ENCODE results near the gene ITGA8.

ITGA8 gene

DNA sequence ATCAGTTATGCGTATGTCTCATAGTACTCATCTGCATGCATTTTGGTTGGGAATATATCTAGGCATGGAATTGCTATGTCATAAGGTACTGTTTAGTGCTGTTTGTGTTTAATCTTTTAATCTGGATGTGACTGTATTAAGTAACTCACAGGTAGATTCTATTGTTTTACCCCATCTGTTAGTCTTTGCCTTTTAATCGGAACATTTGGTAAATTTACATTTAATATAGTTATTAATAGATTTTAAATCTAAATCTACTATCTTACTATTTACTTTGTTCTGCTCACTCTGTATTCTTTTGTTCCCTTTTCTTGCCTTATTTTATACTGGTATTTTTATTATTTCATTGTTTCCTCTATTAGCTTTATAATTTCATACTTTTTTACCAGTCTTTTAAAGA, 10.6 kb upstream of the ITGA8 start:
- DNase-seq: no peak

DNA sequence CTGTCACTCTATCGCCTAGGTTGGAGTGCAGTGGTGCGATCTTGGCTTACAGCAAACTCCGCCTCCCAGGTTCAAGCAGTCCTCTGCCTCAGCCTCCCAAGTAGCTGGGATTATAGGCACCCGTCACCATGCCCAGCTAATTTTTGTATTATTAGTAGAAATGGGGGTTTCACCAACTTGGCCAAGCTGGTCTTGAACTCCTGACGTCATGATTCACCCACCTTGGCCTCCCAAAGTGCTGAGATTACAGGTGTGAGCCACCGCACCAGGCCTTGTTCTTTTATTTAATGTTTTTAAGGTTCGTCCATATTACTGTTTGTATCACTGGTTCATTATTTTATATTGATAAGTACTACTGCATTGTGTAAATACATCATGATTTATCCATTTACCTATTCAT, 10.2 kb upstream of the ITGA8 start:
- no peak for DNase-seq

DNA sequence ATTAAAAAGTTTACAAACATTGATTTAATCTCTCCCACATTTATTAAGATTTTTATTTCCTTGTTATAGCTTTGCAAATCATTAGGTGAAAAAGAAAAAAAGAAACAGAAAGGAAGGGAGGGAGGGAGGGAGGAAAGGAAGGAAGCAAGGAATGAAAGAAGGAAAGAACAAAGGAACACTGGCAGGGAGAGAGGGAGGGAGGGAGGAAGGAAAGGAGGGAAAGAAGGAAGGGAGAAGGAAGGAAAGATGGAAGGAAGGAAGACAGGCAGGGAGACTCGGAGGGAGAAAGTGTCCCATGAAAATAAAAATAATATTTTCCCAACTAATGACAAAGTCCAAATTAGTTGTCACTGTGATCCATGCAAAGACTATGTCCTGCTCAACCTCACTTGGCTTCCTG, 6.3 kb upstream of the ITGA8 start:
- no peak for DNase-seq

DNA sequence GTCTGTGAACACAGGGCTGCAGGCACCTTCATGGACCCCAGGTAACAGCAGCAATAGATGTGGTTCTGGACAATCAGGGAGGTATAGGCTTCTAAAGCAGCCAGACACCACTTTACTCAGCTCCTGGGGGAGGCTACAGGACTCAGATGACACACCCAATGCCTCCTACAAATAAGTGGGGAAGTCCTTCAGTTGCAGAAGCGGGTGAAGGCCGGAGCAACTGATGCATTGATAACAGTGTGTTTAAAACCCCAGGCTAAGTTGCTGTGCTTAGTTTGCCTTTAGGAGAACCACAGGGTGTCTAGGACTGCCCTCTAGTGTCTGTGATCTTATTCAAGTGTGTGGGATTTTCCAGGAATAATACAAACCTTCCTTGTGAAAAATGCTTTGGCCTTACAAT, 5.9 kb upstream of the ITGA8 start:
- peak; percentile 39 to 65 for DNase-seq

DNA sequence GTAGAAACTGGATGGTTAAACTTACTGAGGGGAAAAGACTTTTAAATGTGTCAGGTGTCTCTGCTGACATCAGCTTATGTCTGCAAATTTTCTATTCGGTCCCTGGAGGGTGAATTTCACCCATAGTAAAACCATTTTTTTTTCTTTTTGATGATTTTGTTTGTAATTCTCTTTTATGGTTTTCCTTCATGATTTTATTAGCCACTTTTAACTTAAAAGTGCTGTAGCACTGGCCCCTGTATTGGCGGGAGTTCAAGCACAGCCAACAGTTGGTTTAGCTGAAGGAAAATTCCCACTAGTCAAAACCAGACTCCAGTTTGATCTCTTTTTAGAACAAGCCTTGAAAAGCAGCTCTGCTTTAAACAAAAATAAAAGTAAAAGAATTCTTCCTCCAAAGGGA, 5.0 kb upstream of the ITGA8 start:
- no peak for DNase-seq

DNA sequence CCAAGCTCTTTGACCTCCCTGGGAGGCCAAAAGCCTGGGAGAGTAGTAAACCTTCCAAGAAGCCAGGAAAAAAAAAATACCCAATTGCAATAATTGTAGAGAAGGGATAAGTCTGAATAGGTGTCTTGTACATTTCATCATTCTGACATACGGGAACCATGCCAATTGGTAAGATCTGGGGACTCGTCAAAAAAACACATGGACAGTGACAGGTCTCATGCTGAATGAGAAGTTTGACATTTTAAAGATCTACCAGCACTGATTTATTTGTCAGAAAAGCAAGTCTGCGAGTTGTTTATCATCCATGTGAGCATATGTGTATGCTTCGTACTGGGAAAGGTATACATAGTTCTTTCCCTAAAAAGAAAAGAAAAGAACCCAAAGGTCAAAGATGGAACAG, 4.1 kb upstream of the ITGA8 start:
- no peak for DNase-seq

DNA sequence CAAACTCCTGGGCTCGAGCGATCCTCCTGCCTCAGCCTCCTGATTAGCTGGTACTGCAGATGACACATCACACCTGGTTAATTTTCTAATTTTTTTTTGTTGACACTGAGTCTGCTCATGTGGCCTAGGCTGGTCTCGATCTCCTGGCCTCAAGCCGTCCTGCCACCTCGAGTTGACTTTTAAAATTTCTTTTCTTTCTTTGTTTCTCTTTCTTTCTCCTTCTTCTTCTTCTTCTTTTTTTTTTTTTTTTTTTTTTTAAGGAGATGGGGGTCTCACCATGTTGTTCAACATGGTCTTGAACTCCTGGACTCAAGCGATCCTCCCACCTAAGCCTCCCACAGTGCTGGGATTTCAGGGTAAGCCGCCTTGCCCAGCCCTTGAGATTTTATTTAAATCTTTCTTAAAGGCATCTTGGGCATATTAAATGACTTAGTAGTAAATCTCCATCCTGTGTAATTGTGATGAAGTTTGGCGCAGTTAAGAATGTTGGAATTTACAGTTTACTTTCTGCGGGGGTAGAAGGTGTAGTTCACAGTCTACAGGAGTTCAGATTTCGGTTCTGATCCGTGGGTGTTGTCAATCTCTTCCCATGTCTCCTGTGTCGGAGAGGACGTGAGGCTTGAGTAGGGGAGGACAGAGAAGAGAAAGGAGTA, 1.0 kb upstream of the ITGA8 start:
- DNase-seq: no peak

DNA sequence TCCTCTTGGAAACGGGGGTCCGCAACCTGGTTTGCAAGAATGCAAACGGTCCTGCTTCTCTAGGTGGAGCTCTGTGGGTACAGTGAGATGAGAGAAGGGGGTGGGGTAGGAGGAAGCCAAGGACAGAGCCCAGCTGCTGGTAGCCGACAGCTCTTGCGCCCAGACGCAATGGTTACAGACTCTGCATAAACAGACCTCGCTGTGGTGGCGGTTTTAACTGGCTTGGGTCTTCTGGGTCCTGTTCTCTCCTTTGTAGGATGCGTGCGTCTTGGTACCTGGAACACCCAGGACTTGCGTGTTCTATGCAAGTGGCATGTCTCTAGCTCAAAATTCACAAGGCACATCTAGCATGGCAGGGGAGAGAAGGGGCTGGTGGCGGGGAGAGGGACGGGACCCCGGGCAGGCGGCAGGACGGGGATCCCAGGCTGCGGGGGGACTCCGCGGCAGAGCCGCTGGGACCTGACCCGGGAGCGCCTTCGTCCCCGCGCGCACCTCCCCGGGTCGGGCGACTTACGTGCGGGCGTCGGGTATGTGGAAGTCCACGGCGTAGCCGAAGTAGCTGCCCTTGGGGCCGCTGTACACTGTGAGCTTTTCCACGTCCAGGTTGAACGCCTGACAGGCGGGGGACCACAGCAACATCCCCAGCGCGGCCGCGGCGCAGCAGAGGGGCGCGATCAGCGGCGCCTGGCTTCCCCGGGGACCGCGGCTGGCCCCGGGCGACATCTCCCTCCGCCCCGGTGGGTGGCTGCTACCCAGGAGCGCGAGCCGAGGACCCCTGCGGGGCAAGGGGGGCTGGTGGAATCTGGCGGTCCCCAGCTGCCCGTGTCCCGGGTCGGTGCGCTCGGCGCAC, 448 bp downstream of the ITGA8 start:
- peak in 1 of 2 experiments; percentile 30 for DNase-seq

DNA sequence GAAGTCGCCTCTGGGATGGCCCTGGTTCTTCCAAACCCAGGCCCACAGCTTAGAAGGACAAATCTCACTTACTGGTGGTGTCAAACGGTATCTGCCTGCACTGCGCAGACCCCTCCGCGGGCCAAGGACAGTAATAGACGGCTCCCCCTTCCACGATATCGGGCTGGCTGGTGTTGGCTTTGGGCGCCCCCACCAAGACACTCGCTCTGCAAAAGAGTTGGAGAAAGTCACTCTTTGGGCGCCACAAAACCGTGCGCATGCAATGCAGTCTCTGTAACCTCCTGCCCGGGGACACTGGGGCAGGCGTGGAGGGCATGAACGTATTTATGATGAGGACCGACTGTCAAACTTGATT, 1.1 kb downstream of the ITGA8 start:
- DNase-seq: no peak

DNA sequence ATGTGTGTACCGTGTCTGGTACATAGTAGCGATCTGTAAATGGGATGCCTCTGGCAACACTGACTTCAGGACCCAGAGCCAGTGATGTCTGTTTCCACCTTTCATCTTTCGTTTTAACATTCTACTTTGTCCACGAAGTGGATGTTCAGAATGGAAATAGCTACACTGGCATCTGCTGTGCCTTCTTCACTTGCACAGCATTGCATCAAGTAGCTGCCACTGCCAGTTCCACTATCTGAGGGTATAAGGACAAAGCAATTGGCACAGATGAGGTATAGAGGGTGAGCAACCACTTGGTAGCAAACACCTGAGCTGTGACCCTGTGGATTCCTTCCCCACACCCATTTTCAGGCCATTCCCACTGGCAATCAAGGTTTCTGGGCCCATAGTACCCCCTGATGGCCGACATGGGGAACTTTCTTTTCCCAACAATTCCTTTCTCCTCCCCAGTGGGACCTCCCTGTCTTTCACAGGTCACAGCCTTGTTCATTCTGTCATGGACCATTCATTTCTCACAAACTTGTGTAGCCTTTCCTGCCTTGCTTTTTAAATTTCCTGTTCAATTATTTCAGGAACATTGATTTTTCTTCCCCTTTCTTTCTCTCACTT, 4.0 kb downstream of the ITGA8 start:
- DNase-seq: peak; percentile 2 to 39

DNA sequence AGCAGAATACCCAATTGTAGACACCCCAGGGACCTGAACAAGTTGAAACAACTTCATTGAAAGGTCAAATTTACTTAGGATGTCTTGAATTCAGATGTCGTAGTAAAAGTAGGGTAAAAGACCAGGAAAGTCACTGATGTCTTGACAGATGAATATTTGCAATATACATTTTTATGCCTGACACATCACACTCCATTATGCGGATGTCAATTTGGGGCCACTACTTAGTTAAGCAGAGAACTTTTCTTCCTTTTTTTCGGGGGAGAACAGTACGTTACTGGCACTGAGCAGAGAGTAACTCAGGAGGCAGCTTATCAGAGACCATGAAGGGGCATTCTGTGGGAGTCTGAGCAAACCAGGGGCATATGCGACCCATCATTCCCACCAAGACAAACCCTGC, 4.9 kb downstream of the ITGA8 start:
- no peak for DNase-seq

DNA sequence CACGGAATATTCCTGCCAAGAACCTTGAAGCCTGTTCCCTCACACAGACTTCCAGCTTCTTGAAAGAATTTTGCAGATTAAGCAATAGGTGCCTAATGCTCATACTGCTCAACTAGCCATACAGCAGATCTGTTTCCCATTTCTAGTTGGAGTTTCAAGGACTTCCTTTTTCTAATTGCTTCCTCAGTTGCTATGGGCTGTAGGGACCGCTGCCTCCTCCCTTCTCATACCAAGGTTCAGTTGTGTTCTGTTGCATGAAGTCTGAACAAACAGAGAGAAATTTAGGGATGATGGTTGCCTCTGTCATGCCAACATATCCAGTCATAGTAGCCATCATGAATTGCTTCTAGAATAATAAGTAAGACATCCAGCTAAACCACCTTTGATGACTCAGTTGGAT, 6.8 kb downstream of the ITGA8 start:
- no peak for DNase-seq

DNA sequence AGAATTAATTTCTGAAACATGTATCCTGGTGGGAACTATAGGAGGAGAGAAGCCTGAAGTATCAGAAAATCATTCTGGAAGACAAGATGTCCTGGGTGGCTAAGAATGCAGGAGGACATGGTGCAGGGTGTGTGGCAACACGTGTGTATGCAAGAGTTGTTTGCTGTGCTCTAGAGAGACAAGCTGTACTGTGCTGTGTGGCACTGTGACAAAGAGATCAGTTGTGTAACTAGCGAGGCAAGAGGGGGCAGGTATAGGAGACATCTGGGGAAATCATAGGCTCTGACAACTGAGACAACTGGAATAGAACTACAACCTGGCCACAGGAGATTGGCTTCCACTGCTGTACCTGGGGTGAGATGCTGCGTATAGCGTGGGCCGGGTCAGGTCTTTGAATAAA, 9.3 kb downstream of the ITGA8 start:
- DNase-seq: no peak

DNA sequence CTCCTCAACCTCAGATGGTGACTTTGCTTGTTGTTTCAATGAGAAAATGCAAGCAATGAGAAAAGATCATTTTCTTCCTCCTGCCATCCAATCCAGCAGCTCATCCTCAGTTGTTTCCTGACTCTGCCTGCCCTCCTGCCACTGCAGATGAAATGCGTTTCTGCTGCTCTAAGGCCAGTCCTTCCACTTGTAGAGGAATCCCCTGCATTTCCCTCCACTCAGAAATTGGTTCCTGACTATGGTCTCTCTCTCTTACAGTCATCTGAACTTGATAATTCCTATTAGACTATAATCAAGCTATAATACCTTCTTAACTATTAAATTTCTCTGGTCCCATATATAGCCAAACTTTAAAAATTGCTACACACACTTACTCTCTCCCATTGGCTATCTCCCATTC, 14.4 kb downstream of the ITGA8 start:
- DNase-seq: no peak

DNA sequence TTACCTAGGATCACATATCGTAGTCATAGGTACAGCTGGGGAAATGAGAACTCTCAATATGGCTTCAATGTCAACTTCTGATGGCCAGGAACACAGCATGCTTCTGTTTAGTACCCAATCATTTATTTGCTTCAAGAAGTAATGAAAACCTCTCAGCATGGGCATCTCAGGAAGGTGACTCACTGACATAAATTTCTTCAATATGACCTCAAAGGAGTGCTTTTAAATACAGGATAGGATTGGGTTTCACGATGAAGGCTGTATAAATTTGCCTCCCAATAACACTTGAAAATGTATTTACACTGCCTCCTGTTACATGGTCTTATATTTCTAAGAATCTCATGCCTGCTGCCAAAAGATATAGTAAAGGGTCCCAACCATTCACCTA, 15.1 kb downstream of the ITGA8 start:
- DNase-seq: no peak

DNA sequence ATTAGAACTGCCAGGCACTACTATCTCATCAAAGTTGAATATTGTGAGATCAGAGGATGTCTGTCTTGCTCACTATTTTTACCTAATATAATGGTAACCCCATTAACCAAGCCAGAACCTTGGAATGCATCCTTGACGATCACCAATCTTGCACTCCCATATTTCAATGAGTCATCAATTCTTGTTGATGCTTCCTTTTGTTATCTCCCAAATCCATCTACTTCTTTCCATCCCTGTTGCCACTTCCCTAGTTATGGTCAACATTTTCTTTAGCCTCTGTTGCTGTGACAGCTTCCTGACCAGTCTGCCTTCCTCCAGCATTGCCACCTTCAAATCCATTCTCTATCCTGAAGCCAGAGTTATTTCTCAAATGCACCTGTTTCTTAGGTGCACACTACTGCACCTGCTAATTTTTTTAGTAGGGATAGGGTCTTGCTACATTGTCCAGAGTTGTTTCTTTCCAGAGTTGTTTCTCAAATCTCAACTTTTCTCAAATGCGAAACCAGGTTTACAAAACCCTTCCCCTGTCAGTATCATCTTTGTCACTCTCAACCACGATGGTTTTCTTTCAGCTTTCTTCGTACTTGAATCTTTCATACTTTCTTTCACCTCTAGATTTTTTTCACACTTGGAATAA, 15.7 kb downstream of the ITGA8 start:
- DNase-seq: no peak

DNA sequence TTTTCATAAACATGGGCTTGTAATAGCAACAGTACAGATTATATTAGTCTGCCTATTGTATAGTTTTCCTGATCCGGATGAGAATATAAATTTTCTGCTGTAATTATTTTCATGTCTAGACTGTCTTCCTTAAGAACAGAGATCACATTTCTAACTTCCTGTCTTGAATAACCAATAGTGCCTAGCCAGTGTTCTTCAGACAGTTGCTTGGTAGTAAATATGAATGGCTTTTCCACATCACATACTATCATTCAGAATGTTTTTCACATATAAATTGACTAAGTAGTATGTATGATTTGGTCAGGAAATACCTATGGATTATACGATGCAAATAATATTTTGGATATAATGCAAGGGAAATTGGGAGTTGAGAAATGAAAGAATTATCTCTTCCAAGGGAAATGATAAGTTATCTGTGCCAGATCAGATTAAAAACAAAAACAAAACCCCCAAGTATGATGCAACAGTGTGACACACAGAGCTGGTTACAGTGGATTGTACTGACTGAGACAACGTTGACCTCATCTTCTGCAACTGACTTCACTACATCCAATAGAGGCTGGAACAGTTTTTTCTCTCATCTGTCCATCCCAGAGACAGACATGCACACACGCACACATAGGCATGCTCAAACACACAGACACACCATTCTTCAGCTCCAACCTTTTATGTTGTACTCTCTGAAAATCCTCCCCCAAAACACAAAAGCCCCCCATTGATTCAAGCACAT, 16.4 kb downstream of the ITGA8 start:
- DNase-seq: no peak

DNA sequence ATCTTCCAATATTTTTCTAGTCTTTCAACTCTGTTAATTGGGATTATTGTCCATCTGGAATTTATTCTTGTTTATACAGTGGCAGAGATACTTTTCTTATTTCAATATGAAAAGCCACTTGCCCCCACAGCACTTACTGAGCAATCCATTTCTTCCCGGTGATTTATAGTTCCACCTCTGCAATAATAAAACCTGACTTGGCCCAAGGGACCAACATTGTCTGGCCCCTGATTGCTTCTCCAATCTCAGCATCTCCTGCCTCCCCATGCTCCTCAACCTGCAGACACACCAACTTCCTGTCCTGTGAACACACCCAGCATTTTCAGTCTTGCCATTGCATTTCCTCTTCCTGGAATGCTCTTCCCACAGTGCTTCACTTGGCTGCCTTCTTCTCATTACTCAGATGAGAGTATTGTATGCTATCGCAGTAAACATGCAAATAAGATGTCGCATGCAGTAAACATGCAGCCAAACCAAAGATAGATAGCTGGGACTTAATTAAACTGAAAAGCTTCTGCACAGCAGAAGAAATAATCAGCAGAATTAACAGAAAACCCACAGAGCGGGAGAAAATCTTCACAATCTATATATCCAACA, 19.5 kb downstream of the ITGA8 start:
- DNase-seq: peak in 1 of 2 experiments; percentile 37

DNA sequence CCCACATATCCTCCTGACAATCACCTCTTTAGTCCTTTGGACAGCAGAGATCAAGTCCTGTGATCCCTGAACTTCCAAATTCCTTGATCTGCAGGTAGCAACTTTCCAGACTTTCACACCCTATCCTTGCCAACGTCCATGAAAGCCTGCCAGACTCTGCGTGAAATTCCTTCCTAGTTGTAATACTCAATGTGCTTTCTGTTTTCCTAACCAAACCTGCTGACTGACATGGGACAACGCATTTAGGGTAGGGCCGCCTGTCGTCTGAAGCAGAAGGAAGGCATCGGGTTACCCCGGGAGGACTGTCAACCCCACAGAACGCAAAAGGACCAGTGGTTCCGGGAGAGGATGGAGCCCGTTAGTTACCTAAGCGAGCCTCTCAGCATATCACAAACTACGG, 23.9 kb downstream of the ITGA8 start:
- no peak for DNase-seq

DNA sequence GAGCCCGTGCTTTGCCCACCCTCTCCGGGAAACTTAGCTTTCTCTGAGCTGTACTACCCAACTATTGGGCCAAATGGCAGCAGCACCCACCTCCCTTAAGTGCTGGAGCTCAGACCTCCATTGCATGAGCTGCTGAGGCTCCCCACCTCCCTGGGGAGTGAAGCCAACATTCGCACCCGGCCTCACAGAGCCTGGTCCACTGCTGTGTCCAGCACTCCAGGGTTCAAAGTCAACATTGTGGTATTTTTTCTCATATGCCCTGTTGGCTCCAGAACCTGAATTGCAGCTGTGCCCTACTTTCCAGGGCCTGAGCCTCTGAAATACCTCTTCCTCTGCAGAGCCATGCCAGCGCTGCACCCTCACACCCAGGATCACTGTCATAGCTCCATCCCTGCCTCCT, 29.7 kb downstream of the ITGA8 start:
- DNase-seq: no peak

DNA sequence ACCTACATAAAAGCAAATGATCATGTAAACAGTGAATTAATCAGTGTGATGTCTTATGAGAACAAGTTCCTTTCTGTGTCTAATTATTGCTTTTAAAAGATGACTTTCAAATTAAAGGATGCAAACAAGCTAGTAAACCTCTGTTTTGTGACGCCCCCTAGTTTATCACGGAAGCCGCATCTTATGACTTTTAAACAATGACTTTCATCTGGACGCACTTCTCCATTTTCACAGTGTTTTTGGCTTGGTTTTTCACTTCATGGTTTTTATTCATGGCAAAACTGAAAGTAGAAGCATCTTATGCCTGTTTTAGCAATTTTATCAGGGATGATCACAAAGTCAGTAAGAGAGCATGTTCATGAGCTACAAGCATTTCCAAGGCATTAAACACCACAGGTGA, 35.0 kb downstream of the ITGA8 start:
- DNase-seq: no peak

DNA sequence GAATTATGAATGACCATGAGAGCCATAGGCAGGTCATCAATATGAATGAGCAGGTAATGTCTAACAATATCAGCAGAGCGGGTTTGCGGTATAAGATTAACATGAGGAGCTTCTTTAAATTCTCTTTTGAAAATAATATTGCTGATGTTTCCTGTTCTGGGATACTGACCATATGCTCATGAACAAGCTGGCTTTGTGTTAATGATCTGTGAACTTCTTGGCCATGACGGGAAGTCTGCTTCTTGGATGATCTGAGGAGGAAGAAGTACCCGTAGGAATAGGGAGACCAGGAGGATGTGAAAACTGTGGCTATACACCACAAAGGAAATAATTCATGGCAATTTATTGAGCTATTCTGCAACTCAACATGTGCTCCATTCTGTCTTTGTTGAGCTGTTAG, 38.6 kb downstream of the ITGA8 start:
- no peak for DNase-seq

DNA sequence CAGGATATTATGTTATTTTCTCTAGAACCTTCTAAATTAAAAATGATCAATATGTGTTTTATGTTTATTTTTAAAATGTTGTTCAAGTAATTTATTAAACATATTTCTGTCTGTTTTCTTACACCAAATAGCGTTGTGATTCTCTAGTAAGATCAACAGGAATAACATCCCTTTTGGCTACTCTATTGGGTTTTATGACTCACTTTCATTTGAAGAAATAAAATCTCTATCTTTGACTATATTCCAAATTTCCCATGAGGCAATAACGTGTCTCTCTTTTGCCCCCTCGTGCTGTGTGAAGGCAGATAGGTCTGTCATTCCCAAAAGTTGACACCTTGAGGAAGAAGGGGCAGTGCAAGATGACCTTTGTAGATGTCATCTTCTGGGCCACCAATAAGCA, 40.9 kb downstream of the ITGA8 start:
- no peak for DNase-seq
